Breast epithelium (tissue), 3 donors: ENCODE data around the gene NYAP2.

Experiments used
- CTCF ChIP-seq, 3 donors: fragments of 450-650 bp; IDR thresholded peaks; one replicate each; pipeline ENCODE4 v1.5.1; 2016 to 2017; ENCODE audit warnings: antibody characterized with exemption in 3 of 3, mild to moderate bottlenecking in 3 of 3, moderate library complexity in 3 of 3
- POLR2A ChIP-seq: fragments of 450-650 bp; IDR thresholded peaks from one replicate; pipeline ENCODE4 v1.6.1; 2016; ENCODE audit warnings: antibody characterized with exemption, mild to moderate bottlenecking, moderate library complexity
- POLR2AphosphoS5 ChIP-seq, 3 donors: sonication (generic); formaldehyde crosslinking; IDR thresholded peaks; one replicate each; pipeline ENCODE4 v1.6.1; 2017; ENCODE audit warnings: antibody characterized with exemption in 3 of 3

- peak in 2 of 3 donors; percentile 48 to 49 for TF ChIP-seq CTCF (IDR thresholded peaks at IDR 0.05)
- no peak for TF ChIP-seq POLR2A
- TF ChIP-seq POLR2AphosphoS5 (IDR thresholded peaks at IDR 0.05), result no peak
Measured at GRCh38 chr2:225670111-225670974, 270.8 kb downstream of the NYAP2 start.
